Stimulated activated CD8-positive, alpha-beta memory T cell treated with anti-CD3 and anti-CD28 coated beads, Interleukin-7, amount 100 ng/mL, for 48 hours (primary cell): ENCODE measurements around the gene CC2D2B.
"Not testable (repeated sequence)": the region's sequence is repeated elsewhere in the genome, so short reads cannot be mapped to it uniquely, and the experiment has no call there.

Source experiments
- DNase-seq, 2 donors: peaks; one replicate each; pipeline ENCODE4 v3.0.0-alpha.2; 2020; ENCODE audit warnings: low read depth in 1 of 2; ENCODE audit errors: extremely low read depth in 1 of 2

The CC2D2B gene

DNA sequence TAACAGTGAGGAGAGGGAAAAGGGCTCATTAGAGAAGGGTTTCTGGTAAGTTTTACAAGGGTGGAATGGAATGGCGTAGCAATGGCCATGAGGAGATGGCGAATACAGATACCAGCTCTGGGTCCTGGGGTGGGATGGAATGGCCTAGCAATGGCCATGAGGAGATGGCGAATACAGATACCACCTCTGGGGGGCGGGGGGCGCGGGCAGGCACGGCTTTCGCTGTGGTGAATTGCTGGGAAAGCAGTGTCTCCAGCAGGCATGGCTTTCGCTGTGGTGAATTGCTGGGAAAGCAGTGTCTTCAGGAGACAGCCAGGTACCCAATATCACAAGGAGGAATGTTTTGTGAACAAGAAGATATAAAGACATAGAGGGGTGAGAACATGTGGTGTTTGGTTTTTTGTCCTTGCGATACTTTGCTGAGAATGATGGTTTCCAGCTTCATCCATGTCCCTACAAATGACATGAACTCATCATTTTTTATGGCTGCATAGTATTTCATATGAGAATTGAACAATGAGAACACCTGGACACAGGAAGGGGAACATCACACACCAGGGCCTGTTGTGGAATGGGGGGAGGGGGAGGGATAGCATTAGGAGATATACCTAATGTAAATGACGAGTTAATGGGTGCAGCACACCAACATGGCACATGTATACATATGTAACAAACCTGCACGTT lies 1.7 kb upstream of the CC2D2B start:
- DNase-seq: not testable (repeated sequence)

DNA sequence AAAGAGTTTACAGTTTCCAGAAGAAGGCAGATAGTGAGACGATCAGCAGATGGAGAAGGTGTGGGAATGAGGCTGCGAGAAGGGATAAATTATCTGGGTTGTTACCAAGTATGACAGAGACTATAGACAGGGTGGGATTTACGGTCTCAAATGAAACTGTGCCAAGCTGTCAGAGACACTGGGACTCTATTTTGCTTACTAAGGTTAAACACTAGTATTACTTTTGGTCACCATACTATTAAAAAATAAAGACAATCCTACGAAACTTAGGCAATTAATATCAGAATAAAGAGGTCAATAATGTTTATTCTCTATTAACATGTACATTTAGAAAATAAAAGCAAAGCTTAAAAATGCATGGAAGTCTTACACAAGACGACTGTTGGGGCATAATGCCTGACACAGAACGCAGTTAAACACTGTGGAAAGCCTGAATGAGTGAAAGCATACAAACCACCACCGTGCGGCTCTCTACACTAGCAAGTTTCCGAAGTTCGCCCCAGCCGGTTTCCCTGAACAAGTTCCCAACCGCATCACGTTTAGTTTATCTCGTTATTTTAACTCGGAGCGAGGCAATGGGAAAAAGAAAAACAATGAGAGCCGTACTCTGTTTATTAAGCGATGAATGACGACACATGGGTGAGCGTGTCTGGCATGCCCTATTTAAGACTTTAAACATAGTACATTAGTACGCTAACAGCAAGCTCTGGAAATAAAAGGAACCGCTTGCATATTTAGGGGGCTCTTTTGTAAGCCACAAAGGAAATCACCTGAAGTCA lies 909 bp upstream of the CC2D2B start:
- DNase-seq: peak; percentile 2 to 27

DNA sequence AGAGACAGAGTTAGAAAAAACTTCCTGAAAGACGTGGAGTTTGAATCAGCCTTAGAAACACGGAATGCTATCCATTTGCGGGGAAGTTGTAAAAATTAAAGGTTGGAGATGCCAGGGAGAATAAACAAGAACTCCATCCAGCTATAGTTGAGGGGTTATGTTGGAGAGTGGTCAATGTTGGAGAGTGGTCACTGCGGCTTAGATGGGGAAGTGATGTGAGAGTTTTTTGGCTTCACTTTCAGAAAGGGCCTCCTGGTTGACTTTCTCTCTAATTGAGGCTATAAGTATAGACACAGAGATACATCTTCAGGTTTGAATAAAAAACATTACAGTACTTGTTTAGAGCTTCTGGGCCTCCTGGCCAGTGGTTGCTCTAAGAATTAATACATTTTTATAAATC lies 675 bp downstream of the CC2D2B start:
- DNase-seq: no peak

DNA sequence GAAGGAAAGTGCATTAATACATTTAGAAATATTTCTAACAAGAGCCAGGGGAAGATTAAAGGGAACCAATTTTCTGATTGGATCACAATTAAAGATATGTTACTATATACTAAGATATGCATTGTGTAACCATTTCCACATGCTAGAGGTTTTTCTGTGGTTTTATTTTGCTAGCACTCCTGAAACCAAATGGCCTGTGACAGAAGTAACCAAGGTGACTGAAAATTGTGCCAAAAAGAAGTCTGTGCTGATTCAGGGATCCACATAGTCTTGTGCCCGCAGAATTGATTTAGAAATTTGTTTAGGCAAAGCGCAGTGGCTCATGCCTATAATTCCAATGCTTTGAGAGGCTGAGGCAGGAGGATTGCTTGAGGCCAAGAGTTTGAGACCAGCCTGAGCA lies 1.8 kb downstream of the CC2D2B start:
- DNase-seq: no peak

DNA sequence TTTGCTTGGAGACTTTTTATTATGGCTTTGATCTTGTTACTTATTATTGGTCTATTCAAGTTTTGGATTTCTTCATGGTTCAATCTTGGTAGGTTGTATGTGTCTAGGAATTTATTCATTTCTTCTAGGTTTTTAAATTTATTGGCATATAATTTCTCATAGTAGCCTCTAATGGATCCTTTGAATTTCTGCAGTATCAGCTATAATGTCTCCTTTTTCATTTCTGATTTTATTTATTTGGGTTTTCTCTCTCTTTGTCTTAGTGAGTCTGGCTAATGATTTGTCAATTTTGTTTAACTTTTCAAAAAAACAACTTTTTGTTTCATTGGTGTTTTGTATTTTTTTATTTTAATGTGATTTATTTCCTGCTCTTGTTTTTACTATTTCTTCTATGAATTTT lies 8.3 kb downstream of the CC2D2B start:
- not testable (repeated sequence) for DNase-seq

DNA sequence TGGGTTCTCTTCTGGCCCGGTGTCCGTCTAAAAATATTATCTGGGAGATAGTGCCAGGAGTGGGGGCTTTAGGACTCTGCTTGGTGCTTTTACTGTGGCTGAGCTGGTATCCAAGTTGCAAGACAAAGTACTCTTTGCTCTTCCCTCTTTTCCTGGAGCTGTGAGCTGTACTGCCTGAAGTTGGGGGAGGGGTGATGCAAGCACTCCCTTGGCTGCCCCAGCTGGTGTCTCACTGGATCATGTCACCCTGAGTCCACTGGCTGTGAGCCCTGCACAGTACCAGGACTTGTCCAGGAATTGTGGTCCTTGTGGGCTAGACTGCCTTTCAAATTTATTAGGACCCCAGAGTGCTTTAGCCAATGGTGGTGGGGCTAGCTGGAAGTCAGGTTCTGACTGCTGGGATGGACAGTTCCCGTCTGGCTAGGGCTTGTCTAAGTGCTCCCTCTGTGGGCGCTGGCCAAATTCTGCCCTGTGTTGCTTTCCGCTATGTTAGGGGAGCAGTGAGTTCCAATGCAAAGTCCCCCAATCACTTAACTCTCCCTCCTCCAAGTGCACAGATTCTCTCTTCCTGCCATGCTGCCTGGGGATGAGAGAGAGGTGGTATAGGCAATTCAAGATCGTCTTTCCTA lies 13.1 kb downstream of the CC2D2B start:
- no peak for DNase-seq

DNA sequence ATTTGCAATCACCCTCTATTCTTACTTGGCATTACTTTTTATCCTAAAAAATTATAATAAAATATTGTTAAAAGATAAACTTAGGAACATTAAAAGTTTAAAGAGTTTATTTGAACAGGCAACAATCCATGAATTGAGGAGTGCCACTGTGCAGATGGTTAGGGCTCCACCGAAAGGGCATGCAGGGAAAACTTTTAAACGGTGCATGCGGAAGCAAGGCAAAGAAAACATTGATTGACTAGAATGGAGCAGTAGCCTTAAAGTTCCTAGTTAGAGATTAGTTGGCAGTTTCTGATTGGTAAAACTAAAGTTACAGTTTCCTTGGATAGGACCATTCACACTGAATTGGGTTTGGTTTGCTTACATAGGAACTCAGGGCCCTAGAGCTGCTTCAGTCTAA lies 17.3 kb downstream of the CC2D2B start:
- no peak for DNase-seq

DNA sequence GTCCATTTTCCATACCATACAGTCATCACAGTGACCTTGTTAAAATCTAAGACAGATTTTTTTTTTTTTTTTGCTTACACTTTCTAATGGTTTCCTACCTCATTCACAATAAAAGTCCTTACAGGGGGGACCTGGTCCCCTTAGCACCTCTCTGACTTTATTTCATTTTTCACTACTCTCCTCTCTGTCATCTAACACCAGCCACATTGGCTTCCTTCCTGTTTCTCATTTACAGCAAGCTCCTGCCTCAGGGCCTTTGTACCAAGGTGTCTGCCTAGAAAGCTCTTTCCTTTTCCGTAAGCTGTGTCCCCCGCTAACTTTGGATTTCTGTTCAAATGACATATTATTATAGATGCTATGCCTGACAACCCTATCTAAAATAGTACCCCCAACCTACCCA lies 27.7 kb downstream of the CC2D2B start:
- DNase-seq: no peak

DNA sequence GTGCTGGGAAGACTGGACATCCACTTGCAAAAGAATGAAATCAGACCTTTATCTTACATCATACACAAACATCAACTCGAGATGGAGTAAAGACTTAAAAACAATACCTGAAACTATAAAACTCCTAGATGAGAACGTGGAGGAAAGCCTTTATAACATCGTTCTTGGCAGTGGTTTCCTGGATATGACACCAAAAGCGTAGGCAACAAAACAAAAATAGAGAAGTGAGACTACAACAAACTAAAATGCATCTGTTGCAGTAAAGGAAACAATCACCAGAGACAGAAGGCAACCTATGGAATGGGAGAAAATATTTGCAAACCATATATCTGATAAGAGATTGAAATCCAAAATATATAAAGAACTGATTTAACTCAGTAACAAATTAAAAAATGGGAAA lies 33.3 kb downstream of the CC2D2B start:
- no peak for DNase-seq

DNA sequence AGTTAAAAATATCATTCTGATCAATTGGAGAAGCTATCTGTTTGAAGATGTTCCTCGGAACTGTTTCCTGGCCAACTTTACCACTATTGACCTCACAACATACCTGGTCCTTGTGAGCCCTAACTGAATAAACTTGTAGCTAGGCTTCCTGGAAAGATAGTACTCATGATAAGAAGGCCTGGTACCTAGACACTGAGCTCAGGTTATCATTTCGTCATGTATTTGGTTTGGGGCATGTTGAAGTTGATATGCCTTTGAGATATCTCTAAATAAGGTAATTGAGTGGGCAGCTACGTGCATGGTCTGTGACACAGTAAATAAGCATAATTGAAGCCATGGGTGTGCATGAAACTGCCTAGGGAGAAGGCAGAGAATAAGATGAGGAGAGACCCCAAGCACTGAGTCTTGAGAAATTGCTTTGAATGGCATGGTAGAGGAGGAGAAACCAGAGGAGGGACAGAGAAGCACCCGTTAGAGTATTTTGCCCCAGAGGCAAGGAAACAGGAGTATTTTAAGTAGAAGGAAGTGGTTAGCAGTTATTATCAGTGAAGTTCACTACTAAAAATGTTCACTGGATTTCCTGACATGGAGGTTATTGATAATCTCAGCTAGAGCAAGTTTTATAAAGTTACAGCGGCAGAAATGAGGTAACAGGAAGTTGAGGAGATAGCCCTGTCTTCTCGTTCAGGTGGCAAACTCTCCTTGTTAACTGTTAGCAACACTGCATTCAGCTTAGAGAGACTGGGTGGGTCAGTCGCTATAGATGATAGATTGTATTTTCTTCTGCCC lies 55.6 kb downstream of the CC2D2B start:
- DNase-seq: no peak

DNA sequence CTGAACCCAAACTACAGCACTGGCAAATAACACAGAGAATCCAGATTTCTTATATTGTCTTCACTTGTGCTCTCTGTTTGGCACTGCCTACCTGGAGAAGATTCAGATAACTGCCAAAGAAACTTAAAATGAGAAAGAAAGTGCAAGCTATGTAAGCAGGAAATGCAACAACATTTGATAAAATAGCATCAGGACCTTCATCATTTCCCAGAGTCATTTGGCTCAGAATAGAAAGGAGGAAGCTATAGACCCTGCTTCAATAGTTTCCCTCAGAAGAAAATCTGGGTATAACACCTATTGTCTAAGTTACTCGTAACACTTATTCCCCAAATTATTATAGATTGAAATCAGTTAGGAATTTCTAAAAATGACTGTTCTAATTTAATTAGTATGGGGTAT lies 56.2 kb downstream of the CC2D2B start:
- no peak for DNase-seq

DNA sequence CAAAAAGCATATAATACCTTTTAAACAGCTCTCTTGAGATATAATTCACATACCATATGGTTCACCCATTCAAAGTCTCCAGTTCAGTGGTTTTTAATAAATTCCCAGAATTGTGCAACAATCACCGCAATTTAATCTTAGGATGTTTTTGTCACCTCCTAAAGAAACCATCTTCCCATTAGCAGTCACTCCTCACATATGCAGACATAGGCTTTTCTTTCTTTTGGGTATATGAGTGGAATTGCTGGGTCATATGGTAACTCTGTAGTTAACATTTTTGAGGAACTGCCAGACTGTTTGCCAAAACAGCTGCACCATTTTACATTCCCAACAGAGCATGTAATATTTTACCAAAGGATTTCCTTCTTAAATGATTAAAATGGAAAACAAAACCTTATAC lies 57.0 kb downstream of the CC2D2B start:
- no peak for DNase-seq

DNA sequence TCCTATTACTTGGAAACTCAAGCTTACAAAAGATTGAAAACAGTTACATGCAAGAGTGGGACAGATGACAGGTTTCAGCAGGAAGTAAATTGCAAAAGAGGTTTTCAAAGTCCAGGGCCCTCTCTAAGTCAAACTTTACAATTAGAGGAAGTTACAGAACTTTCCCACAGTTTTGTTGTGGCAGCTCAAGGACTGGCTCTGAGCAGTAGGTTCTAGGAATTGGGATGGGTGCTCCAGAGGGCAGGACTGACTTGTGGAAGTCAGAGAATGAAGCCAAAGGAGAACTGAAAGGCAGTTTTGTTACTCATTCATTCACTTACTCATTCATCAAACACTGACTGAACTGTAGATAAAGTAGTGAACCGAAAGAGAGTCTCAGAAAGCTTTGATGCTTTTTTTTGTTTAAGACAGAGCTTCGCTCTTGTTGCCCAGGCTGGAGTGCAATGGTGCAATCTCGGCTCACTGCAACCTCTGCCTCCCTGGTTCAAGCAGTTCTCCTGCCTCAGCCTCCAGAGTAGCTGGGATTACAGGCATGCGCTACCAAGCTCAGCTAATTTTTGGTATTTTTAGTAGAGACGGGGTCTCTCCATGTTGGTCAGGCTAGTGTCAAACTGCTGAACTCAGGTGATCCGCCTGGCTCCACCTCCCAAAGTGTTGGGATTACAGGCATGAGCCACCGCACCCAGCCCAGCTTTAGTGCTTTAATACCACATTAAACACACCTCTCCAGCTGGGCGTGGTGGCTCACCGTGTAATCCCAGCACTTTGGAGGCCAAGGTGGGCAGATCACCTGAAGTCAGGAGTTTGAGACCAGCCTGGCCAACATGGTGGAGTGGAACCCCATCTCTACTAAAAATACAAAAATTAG lies 68.8 kb downstream of the CC2D2B start:
- DNase-seq: no peak

DNA sequence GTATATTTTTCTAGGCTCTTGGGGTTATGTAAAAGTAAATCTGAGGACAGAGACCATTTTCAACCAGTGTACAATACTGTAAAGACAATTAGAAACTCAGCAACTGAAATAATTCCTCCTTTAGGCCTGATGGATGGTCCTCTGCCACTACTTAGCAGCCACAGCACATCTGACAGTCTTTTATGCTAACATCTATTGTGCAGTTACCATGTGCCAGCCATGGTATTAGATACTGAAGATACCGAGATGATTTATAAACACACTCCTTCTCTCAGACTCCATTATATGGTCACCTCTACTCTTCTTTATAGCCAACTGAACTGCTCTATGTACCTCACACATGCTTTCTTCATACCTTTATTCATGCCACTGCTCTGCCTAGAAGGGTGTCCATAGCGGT lies 74.4 kb downstream of the CC2D2B start:
- DNase-seq: no peak

DNA sequence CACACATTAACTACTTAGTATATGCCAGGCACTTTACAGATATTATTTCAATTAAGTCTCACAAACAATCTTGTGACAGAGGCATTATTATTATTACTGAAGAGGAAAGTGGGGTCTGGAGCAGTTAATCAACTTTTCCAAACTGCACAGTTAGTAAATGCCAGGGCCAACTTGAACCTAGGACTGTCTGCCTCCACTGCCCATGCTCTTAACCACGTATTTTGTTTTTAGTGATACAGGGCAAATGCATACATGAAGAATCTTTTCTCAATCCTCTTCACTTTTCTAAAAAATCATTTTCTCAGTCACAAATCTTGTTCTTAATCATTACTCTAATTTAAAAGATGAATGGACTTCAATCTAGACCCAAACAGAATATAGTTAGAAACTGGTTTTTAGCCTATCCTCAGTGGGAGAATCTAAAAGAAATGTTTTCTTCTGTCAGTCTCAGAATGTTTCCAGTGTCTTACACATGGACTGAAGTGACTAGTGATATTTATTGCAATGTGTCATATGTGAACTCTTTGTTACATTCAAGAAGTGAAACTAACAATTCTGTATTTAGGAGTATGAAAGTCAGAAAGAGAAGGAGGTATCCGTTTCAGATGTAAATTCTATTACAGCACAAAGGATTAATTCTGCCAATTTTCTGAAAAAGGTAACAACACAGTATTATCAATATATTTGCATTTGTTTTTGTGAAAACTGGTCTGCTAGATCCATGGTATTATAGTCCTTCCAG lies 80.1 kb downstream of the CC2D2B start:
- DNase-seq: no peak

DNA sequence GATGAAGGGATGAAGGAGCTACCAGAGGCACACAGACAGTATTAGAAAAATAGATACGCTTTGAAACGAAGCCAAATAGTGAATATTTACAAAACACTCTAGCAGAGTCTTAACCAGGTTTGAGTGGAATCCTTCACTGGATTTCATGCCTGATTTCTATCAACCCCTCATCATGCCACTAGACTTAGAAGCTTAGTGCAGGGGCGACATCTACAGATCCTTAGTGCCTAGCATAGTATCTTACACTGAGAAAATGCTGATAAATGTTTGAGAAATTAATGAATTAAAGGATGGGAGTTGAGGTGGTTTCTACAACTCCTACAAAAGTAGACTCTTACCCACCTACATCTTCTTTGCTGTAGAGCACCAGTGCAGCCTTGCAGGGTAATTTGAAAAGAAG lies 80.9 kb downstream of the CC2D2B start:
- DNase-seq: no peak

DNA sequence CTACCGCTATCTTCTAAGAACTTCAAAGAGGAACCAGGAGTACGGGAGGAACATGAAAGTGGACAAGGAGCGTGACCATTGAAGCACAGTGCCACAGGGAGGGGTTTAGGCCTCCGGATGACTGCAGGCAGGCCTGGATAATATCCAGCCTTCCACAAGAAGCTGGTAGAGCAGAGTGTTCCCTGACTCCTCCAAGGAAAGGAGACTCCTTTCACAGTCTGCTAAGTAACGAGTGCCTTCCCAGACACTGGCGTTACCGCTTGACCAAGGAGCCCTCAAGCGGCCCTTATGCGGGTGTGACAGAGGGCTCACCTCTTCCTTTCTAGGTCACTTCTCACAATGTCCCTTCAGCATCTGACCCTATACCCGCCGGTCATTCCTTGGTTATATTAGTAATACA lies 86.6 kb downstream of the CC2D2B start:
- not testable (repeated sequence) for DNase-seq

DNA sequence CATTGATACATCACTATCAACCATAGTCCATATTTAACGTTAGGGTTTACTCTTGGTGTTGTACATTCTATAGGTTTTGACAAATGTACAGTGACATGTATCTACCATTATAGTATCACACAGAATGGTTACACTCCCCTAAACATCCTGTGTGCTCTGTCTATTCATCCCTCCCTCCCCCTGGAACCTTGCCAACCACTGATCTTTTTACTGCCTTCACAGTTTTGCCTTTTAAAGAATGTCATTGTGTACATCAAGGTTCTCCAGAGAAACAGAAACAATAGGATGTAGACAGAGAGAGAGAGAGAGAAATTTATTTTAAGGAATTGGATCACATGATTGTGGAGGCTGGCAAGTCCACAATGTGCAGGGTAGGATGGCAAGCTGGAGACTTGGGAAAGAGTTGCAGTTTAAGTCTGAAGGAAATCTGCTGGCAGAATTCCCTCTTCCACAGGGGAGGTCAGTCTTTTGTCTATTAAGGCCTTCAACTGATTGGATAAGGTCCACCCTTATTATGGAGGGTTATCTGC lies 90.5 kb downstream of the CC2D2B start:
- DNase-seq: no peak

DNA sequence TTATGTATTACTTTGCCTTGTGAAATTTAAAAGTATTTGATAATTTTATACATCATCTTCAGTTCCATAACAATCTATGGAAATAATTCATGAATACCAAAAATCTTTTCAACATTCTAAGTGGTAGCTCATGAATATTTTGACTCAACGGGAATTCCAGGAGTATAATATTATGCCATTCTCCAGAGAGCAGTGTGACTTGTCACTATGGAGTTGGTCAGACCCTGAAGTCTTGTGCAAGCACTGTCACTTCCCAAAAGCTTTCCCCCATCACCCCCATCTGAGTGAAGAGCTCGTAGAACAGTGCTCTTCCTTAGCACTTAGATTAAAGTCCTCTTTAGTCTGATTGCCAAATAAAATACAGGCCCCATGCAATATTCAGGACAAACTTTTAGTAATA lies 106.2 kb downstream of the CC2D2B start:
- no peak for DNase-seq
